ENCODE results near the gene WBP1L. TPM values are rescaled to one million over a fixed set of nuclear protein-coding genes. Genes with fewer than 3 reads are reported as not detected.
A peak's percentile ranks its signal among the peaks of the same experiment; 100 is the strongest.

WBP1L gene
- total RNA-seq, 2 donors from 2014 or later, result 136 to 168 TPM

DNA sequence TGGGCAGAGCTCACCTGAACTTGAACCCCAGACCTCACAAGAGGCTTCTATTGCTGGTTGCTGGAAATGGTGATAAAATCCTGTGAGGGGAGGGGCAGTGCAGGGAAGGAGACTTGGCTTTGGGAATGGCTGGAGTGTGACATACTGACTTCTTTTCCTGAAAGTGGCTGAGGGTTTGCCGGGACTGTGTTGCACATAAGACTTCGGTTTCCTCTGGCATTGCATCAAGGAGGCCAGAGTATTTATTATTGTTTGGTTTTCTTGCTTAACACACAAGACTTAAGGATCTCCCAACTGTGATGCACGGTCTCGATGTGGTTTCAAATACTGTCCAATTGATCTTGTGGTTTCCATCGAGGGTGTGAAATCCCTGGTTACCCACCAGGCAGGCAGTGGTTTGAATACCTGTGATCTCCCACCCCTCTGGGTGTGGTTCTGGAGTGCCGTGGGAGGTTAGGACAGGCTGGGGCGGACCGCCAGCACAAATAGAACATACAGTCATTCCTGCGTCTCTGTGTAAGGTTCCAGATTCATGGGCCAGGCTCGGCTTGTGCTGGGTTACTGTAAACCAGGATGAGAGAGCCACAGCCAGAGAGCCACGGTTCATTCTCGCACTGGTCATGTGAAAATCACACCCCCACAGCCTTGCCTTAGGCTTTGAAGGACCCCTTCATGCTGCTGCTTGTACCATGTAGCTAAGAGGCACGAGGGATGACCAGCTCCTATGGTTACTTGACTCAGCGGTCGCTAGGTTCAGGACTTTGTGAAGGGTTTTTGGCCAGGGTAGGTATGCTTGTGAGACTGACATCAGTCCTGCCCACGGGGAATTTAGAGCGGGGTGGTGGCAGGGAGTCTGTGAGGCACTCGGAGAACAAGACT, 39.2 kb downstream of the WBP1L start:
- Histone ChIP-seq H3K27ac (peak overlapping the region; percentile 92 to 95), H3K4me1 (replicated peaks) (peaks cover 40% of the 10 kb centered on the region), H3K36me3 (no peaks in the 10 kb centered on the region), H3K4me3 (peak overlapping the region in 1 of 2 donors; percentile 20), H3K27me3 (replicated peaks; ENCODE audit: insufficient read depth) (no peaks in the 10 kb centered on the region), H3K9me3 (no peaks in the 10 kb centered on the region)
- TF ChIP-seq POLR2A (IDR thresholded peaks at IDR 0.05) (no peak), POLR2AphosphoS5 (IDR thresholded peaks at IDR 0.05) (peak; percentile 61)
- 19% methylated on average over 18 of the region's 18 CpGs for WGBS
- peak; percentile 85 for DNase-seq (ENCODE audit: low spot score)
- intact Hi-C loops (cut with DNase I), result no loop called here

DNA sequence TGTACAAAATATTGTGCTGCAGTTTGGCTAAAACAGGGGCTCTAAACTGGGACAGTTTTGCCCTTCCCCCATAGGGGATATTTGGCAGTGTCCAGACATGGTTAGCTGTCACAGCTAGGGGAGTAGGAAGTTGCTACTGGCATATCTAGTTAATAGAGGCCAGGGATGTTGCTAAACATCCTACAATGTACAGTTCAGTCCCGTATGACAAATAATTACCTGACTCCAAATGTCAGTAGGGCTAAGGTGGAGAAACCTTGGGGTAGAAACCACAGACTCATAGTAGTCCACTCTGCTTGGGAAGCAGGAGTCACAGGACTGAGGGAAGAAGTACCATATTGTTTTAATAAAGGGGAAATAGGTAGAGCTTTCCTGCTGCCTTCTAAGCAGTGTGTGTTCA, 39.8 kb downstream of the WBP1L start:
- TF ChIP-seq POLR2AphosphoS5 (IDR thresholded peaks at IDR 0.05), result no peak
- no peak for TF ChIP-seq POLR2A (IDR thresholded peaks at IDR 0.05)
- TF ChIP-seq, protein P1, sequence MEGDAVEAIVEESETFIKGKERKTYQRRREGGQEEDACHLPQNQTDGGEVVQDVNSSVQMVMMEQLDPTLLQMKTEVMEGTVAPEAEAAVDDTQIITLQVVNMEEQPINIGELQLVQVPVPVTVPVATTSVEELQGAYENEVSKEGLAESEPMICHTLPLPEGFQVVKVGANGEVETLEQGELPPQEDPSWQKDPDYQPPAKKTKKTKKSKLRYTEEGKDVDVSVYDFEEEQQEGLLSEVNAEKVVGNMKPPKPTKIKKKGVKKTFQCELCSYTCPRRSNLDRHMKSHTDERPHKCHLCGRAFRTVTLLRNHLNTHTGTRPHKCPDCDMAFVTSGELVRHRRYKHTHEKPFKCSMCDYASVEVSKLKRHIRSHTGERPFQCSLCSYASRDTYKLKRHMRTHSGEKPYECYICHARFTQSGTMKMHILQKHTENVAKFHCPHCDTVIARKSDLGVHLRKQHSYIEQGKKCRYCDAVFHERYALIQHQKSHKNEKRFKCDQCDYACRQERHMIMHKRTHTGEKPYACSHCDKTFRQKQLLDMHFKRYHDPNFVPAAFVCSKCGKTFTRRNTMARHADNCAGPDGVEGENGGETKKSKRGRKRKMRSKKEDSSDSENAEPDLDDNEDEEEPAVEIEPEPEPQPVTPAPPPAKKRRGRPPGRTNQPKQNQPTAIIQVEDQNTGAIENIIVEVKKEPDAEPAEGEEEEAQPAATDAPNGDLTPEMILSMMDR (IDR thresholded peaks at IDR 0.05), result no peak
- H3K4me1 ChIP-seq (replicated peaks), result peaks cover 36% of the 10 kb centered on the region
- no peaks in the 10 kb centered on the region for H3K36me3 ChIP-seq
- H3K9me3 ChIP-seq, result no peaks in the 10 kb centered on the region
- no peaks in the 10 kb centered on the region for H3K27me3 ChIP-seq (replicated peaks; ENCODE audit: insufficient read depth)
- intact Hi-C loops (cut with DNase I), result no loop called here
- no peak for DNase-seq (ENCODE audit: low spot score)
- no peak overlapping the region for H3K4me3 ChIP-seq
- WGBS, result 43% methylated on average over 1 of the region's 1 CpG
- H3K27ac ChIP-seq, result peak overlapping the region; percentile 92 to 95

DNA sequence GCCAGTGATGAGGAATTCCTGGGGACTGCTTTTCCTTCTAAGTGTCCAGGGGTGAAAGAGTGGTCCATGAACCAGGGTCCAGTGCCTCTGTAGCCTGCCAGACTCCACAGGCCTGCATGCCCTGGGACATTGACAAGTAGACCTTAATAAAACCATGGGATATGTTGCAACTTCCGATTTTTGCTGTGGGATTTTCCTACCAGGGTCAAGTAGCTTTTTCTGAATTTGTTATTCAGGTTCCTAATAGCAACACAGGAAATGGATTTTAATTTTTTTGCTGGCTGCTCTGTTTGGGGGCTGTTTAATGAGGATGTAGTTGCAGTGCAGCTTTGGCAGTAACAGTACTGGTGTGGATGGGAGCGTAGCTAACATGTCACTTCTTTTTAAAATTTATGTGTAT, 42.1 kb downstream of the WBP1L start:
- intact Hi-C loops (cut with DNase I), result no loop called here

DNA sequence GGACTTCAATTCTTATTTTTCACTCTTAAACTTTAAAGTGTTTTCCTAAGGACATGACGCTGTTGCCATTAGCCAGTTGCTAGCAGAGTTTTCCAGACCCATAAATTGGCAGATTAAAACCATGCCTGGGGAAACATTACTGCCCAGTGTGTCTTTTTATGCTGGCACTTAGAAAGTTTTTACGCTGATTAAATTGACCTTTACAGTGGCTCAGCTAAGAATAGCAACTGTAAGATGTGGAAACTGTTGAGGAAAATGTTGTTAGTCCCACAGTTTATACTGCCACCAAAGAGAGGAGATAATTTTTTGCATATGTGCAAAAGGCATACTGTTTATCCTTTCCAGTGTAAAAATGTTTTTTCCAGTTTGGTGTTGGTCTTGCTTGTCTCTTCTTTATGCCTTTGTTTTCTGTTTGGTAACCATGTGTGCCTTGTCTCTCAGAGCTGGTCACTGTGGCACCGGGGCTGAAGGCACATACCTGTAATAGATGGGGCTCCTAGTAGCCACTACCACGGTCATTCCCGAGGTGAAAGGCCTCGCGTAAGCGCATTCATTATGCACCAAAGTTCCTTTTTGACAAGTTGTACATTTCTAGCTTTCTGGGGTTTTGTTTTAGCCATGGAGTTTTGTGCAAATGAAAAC, 48.1 kb downstream of the WBP1L start:
- 48% methylated on average over 8 of the region's 8 CpGs for WGBS
- TF ChIP-seq, protein P1 (IDR thresholded peaks at IDR 0.05), result no peak
- no peak for TF ChIP-seq POLR2A (IDR thresholded peaks at IDR 0.05)
- no peak for TF ChIP-seq POLR2AphosphoS5 (IDR thresholded peaks at IDR 0.05)
- H3K27me3 ChIP-seq (replicated peaks; ENCODE audit: insufficient read depth), result no peaks in the 10 kb centered on the region
- peaks cover 26% of the 10 kb centered on the region for H3K4me1 ChIP-seq (replicated peaks)
- DNase-seq (ENCODE audit: low spot score), result no peak
- intact Hi-C loops (cut with DNase I), result no loop called here
- H3K9me3 ChIP-seq, result no peaks in the 10 kb centered on the region
- no peaks in the 10 kb centered on the region for H3K36me3 ChIP-seq
- peak overlapping the region; percentile 14 to 66 for H3K27ac ChIP-seq
- no peak overlapping the region for H3K4me3 ChIP-seq

More for the DNA sequence above, 42.1 kb downstream of the WBP1L start:
- H3K36me3 ChIP-seq, result no peaks in the 10 kb centered on the region
- DNase-seq (ENCODE audit: low spot score), result no peak
- no peaks in the 10 kb centered on the region for H3K27me3 ChIP-seq (replicated peaks; ENCODE audit: insufficient read depth)
- H3K4me3 ChIP-seq, result no peak overlapping the region
- TF ChIP-seq POLR2AphosphoS5 (IDR thresholded peaks at IDR 0.05) (peak; percentile 44), POLR2A (IDR thresholded peaks at IDR 0.05) (no peak)
- TF ChIP-seq, protein P1 (IDR thresholded peaks at IDR 0.05), result no peak
- H3K27ac ChIP-seq, result peak overlapping the region; percentile 34 to 47
- H3K4me1 ChIP-seq (replicated peaks), result peaks cover 34% of the 10 kb centered on the region
- 38% methylated on average over 2 of the region's 2 CpGs for WGBS
- no peaks in the 10 kb centered on the region for H3K9me3 ChIP-seq
